ENCODE data around the gene QKI.

The QKI gene

DNA sequence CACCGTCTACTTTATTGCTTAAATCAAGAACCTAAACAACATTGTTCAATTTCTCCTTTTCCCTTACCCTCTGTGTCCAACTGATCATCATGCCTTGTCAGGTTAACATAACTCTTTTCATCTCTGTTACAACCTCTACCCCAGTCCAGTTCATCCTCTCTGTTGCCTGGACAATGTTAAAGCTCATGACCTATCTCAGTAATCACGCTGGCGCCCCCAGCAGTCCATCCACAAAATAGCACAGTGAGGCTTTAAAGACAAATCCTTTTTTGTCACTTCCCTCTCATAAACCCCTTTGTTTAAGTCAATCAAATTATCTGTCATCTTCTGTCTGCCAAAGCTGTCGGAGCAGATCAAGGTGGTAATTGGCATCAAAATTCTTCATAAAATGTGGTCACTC lies 140.1 kb downstream of the QKI start:
- Histone ChIP-seq H3K4me1 (ENCODE audit: control insufficient read depth, insufficient read depth, low read length, poor library complexity, severe bottlenecking) (no peaks in the 10 kb centered on the region), H3K9me3 (ENCODE audit: control insufficient read depth, low read length) (no peaks in the 10 kb centered on the region), H3K27ac (ENCODE audit: insufficient read depth, low read length, poor library complexity, severe bottlenecking) (no peak overlapping the region), H3K36me3 (ENCODE audit: control insufficient read depth, insufficient read depth, low read length) (no peaks in the 10 kb centered on the region), H3K27me3 (replicated peaks; ENCODE audit: control insufficient read depth, insufficient read depth, low read length, poor library complexity, severe bottlenecking) (no peaks in the 10 kb centered on the region), H3K4me3 (ENCODE audit: insufficient read depth, low read depth, low read length, poor library complexity, severe bottlenecking) (no peak overlapping the region)
- peak; percentile 15 to 42 (median 22) for DNase-seq

GRCh38 chr6:163559661-163560060 lies 145.1 kb downstream of the QKI start:
- H3K36me3 ChIP-seq (ENCODE audit: control insufficient read depth, insufficient read depth, low read length), result peaks cover 9% of the 10 kb centered on the region

DNA sequence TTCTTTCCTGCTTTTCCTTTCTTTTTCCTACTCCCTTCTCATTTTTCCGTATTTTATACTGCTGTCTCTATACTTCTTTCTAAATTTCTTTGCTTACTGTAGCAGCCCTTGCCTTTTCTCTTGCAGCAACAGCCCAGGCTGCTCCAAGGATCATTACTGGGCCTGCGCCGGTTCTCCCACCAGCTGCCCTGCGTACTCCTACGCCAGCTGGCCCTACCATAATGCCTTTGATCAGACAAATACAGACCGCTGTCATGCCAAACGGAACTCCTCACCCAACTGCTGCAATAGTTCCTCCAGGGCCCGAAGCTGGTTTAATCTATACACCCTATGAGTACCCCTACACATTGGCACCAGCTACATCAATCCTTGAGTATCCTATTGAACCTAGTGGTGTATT lies 148.8 kb downstream of the QKI start:
- Histone ChIP-seq H3K4me1 (ENCODE audit: control insufficient read depth, insufficient read depth, low read length, poor library complexity, severe bottlenecking) (no peaks in the 10 kb centered on the region), H3K4me3 (ENCODE audit: insufficient read depth, low read depth, low read length, poor library complexity, severe bottlenecking) (no peak overlapping the region), H3K27me3 (replicated peaks; ENCODE audit: control insufficient read depth, insufficient read depth, low read length, poor library complexity, severe bottlenecking) (no peaks in the 10 kb centered on the region), H3K27ac (ENCODE audit: insufficient read depth, low read length, poor library complexity, severe bottlenecking) (no peak overlapping the region), H3K9me3 (ENCODE audit: control insufficient read depth, low read length) (no peaks in the 10 kb centered on the region), H3K36me3 (ENCODE audit: control insufficient read depth, insufficient read depth, low read length) (peaks cover 13% of the 10 kb centered on the region)
- no peak for DNase-seq

More at GRCh38 chr6:163559661-163560060, 145.1 kb downstream of the QKI start:
- H3K27me3 ChIP-seq (replicated peaks; ENCODE audit: control insufficient read depth, insufficient read depth, low read length, poor library complexity, severe bottlenecking), result no peaks in the 10 kb centered on the region
- H3K4me3 ChIP-seq (ENCODE audit: insufficient read depth, low read depth, low read length, poor library complexity, severe bottlenecking), result no peak overlapping the region
- H3K9me3 ChIP-seq (ENCODE audit: control insufficient read depth, low read length), result no peaks in the 10 kb centered on the region
- no peak for DNase-seq
- H3K27ac ChIP-seq (ENCODE audit: insufficient read depth, low read length, poor library complexity, severe bottlenecking), result no peak overlapping the region
- H3K4me1 ChIP-seq (ENCODE audit: control insufficient read depth, insufficient read depth, low read length, poor library complexity, severe bottlenecking), result no peaks in the 10 kb centered on the region

GRCh38 chr6:163564534-163564933 lies 150.0 kb downstream of the QKI start:
- H3K4me3 ChIP-seq (ENCODE audit: insufficient read depth, low read depth, low read length, poor library complexity, severe bottlenecking), result no peak overlapping the region
- DNase-seq, result no peak

DNA sequence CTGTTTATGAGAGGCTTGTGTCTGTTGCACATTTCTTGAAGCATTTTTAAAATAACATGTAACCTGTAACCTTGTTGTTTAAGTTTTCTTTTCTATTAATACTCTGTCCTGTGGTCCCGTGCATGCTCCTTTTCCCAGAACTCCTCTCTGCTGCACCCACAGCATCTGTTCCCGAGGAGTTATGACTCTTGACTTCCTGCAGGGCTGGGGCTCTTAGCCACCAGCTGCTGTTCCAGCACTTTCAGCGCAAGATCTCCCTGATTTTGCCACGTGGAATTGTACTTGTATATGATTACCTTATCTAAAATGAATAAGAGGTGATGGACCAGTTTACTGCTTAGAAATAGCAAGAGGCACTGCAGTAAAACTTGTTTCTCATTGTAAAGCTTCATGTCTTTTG lies 150.6 kb downstream of the QKI start:
- Histone ChIP-seq H3K36me3 (ENCODE audit: control insufficient read depth, insufficient read depth, low read length) (peaks cover 13% of the 10 kb centered on the region), H3K27ac (ENCODE audit: insufficient read depth, low read length, poor library complexity, severe bottlenecking) (no peak overlapping the region), H3K4me1 (ENCODE audit: control insufficient read depth, insufficient read depth, low read length, poor library complexity, severe bottlenecking) (no peaks in the 10 kb centered on the region), H3K9me3 (ENCODE audit: control insufficient read depth, low read length) (no peaks in the 10 kb centered on the region), H3K4me3 (ENCODE audit: insufficient read depth, low read depth, low read length, poor library complexity, severe bottlenecking) (no peak overlapping the region), H3K27me3 (replicated peaks; ENCODE audit: control insufficient read depth, insufficient read depth, low read length, poor library complexity, severe bottlenecking) (no peaks in the 10 kb centered on the region)
- no peak for DNase-seq

More at GRCh38 chr6:163564534-163564933, 150.0 kb downstream of the QKI start:
- Histone ChIP-seq H3K27me3 (replicated peaks; ENCODE audit: control insufficient read depth, insufficient read depth, low read length, poor library complexity, severe bottlenecking) (no peaks in the 10 kb centered on the region), H3K36me3 (ENCODE audit: control insufficient read depth, insufficient read depth, low read length) (peaks cover 13% of the 10 kb centered on the region), H3K4me1 (ENCODE audit: control insufficient read depth, insufficient read depth, low read length, poor library complexity, severe bottlenecking) (no peaks in the 10 kb centered on the region), H3K27ac (ENCODE audit: insufficient read depth, low read length, poor library complexity, severe bottlenecking) (no peak overlapping the region), H3K9me3 (ENCODE audit: control insufficient read depth, low read length) (no peaks in the 10 kb centered on the region)

DNA sequence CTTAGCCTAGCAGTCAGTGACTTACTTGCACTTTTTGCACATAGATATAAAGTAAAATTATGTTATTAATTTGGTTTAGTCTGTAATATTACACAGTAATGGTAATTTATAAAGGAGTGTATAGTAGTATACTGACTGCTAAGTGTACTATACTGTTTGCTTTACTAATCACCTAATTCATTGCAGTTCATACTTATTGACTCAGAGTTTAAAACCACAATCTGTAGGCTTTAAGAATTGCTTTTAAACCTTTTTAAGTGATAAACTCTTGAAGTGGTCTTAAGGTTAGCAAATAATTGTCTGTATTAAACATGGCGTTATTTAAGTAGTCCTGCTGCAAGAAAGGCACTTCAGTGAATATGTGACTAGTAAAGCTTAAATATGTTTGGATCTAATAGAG lies 151.5 kb downstream of the QKI start:
- H3K36me3 ChIP-seq (ENCODE audit: control insufficient read depth, insufficient read depth, low read length), result peaks cover 19% of the 10 kb centered on the region
- DNase-seq, result no peak

GRCh38 chr6:163568275-163568674 lies 153.8 kb downstream of the QKI start:
- Histone ChIP-seq H3K27ac (ENCODE audit: insufficient read depth, low read length, poor library complexity, severe bottlenecking) (no peak overlapping the region), H3K9me3 (ENCODE audit: control insufficient read depth, low read length) (no peaks in the 10 kb centered on the region), H3K27me3 (replicated peaks; ENCODE audit: control insufficient read depth, insufficient read depth, low read length, poor library complexity, severe bottlenecking) (no peaks in the 10 kb centered on the region), H3K36me3 (ENCODE audit: control insufficient read depth, insufficient read depth, low read length) (peaks cover 19% of the 10 kb centered on the region), H3K4me1 (ENCODE audit: control insufficient read depth, insufficient read depth, low read length, poor library complexity, severe bottlenecking) (no peaks in the 10 kb centered on the region), H3K4me3 (ENCODE audit: insufficient read depth, low read depth, low read length, poor library complexity, severe bottlenecking) (no peak overlapping the region)
- DNase-seq, result no peak

More for the DNA sequence above, 151.5 kb downstream of the QKI start:
- H3K9me3 ChIP-seq (ENCODE audit: control insufficient read depth, low read length), result no peaks in the 10 kb centered on the region
- no peaks in the 10 kb centered on the region for H3K27me3 ChIP-seq (replicated peaks; ENCODE audit: control insufficient read depth, insufficient read depth, low read length, poor library complexity, severe bottlenecking)
- no peaks in the 10 kb centered on the region for H3K4me1 ChIP-seq (ENCODE audit: control insufficient read depth, insufficient read depth, low read length, poor library complexity, severe bottlenecking)
- no peak overlapping the region for H3K27ac ChIP-seq (ENCODE audit: insufficient read depth, low read length, poor library complexity, severe bottlenecking)
- H3K4me3 ChIP-seq (ENCODE audit: insufficient read depth, low read depth, low read length, poor library complexity, severe bottlenecking), result no peak overlapping the region

DNA sequence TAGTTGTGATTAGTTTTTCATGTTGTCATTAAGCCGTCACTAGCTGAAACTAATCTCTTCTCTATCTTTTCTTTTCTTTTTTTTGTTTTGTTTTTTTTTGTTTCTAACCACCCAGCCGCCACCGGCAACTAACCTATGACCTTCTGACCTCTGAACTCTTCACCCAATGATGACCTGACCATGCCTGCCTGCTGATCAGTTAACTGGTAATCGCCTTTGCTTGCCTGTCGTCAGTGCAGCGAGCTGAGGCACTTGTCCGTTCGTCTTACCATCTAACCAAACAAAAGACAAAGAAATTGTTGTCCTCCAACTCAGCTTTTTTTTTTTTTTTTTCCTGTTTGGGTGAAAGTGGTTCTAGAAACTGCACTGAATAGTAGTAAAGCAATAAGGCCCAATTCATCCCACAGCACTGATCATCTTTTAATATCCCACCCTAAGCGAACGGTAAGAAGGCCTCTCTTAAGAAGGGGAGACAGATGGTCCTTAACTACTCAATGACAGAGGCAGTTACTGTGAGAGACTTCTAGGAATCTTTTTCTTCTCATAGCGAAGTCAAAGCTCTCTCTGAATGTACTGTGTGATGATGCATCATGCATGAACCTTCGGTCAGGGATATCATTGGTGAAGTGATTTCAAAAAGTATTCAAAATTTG lies 156.2 kb downstream of the QKI start:
- Histone ChIP-seq H3K9me3 (ENCODE audit: control insufficient read depth, low read length) (no peaks in the 10 kb centered on the region), H3K4me1 (ENCODE audit: control insufficient read depth, insufficient read depth, low read length, poor library complexity, severe bottlenecking) (no peaks in the 10 kb centered on the region), H3K4me3 (ENCODE audit: insufficient read depth, low read depth, low read length, poor library complexity, severe bottlenecking) (no peak overlapping the region), H3K27ac (ENCODE audit: insufficient read depth, low read length, poor library complexity, severe bottlenecking) (no peak overlapping the region), H3K36me3 (ENCODE audit: control insufficient read depth, insufficient read depth, low read length) (peaks cover 10% of the 10 kb centered on the region), H3K27me3 (replicated peaks; ENCODE audit: control insufficient read depth, insufficient read depth, low read length, poor library complexity, severe bottlenecking) (no peaks in the 10 kb centered on the region)
- no peak for DNase-seq

DNA sequence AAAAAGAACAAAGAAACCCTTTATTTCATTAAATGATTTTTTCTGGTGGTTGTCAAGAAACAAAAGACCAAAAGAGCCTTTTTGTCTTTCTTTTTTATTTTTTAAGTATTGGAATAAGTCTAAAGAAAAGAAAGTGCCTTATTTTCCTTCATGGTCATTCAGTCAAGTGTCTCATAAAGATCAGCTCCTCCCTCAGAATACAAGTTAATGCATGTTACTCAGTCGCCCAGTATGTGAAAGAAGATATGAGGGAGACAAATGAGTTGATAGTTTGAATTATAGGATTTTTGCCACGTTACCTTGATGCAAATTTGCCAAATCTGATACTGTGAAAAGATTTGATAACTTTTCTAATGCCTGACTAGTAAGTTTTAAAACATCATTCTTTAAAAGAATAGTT lies 157.2 kb downstream of the QKI start:
- no peak for DNase-seq
- H3K36me3 ChIP-seq (ENCODE audit: control insufficient read depth, insufficient read depth, low read length), result peaks cover 10% of the 10 kb centered on the region
- H3K4me1 ChIP-seq (ENCODE audit: control insufficient read depth, insufficient read depth, low read length, poor library complexity, severe bottlenecking), result no peaks in the 10 kb centered on the region
- H3K9me3 ChIP-seq (ENCODE audit: control insufficient read depth, low read length), result no peaks in the 10 kb centered on the region
- no peak overlapping the region for H3K27ac ChIP-seq (ENCODE audit: insufficient read depth, low read length, poor library complexity, severe bottlenecking)
- no peak overlapping the region for H3K4me3 ChIP-seq (ENCODE audit: insufficient read depth, low read depth, low read length, poor library complexity, severe bottlenecking)
- no peaks in the 10 kb centered on the region for H3K27me3 ChIP-seq (replicated peaks; ENCODE audit: control insufficient read depth, insufficient read depth, low read length, poor library complexity, severe bottlenecking)

- no peaks in the 10 kb centered on the region for H3K27me3 ChIP-seq (replicated peaks; ENCODE audit: control insufficient read depth, insufficient read depth, low read length, poor library complexity, severe bottlenecking)
- H3K9me3 ChIP-seq (ENCODE audit: control insufficient read depth, low read length), result no peaks in the 10 kb centered on the region
- H3K4me1 ChIP-seq (ENCODE audit: control insufficient read depth, insufficient read depth, low read length, poor library complexity, severe bottlenecking), result no peaks in the 10 kb centered on the region
- H3K4me3 ChIP-seq (ENCODE audit: insufficient read depth, low read depth, low read length, poor library complexity, severe bottlenecking), result no peak overlapping the region
- DNase-seq, result no peak
- H3K36me3 ChIP-seq (ENCODE audit: control insufficient read depth, insufficient read depth, low read length), result peaks cover 10% of the 10 kb centered on the region
- no peak overlapping the region for H3K27ac ChIP-seq (ENCODE audit: insufficient read depth, low read length, poor library complexity, severe bottlenecking)
Measured at GRCh38 chr6:163572612-163573011, 158.1 kb downstream of the QKI start.
